ENCODE measurements around the gene IRF2BP2.

The IRF2BP2 gene

GRCh38 chr1:234609691-234610042 lies 311 bp downstream of the IRF2BP2 start:
- H3K27me3 ChIP-seq (replicated peaks in 2 of 5; ENCODE audit: control insufficient read depth in 4 of 5, insufficient read depth in 5 of 5, low read length in 4 of 5): no peaks in the 10 kb centered on the region
- H3K4me1 ChIP-seq (ENCODE audit: control extremely low read depth in 1 of 4, control insufficient read depth in 4 of 4, insufficient read depth in 4 of 4, low read length in 3 of 4): peaks cover 40 to 74% (median 58%) of the 10 kb centered on the region in 4 experiments
- no peak for DNase-seq
- H3K36me3 ChIP-seq (ENCODE audit: control insufficient read depth in 4 of 4, insufficient read depth in 4 of 4, low read length in 3 of 4): peaks cover 2 to 40% (median 33%) of the 10 kb centered on the region in 4 experiments
- 0% methylated on average over 24 of the region's 67 CpGs for WGBS (ENCODE audit: insufficient coverage)
- no peaks in the 10 kb centered on the region for H3K9me3 ChIP-seq (ENCODE audit: control extremely low read depth in 1 of 5, control insufficient read depth in 4 of 5, insufficient read depth in 2 of 5, low read depth in 1 of 5, low read length in 4 of 5)
- POLR2A ChIA-PET: interaction anchor here (0.6 to 6.4 kb wide), 10 partner anchors 9 to 474 kb away, joined by 4 to 117 read pairs (median 6); no protein-coding TSS in a partner anchor
- H3K27ac ChIP-seq (ENCODE audit: insufficient read depth in 1 of 2, low read depth in 1 of 2, low read length in 2 of 2, poor library complexity in 1 of 2, severe bottlenecking in 2 of 2): peak overlapping the region; percentile 91 to 94
- peak overlapping the region; percentile 39 to 99 (median 81) for H3K4me3 ChIP-seq (ENCODE audit: control insufficient read depth in 1 of 7, extremely low read depth in 1 of 7, insufficient read depth in 4 of 7, low read depth in 2 of 7, low read length in 6 of 7)
- CTCF ChIA-PET: interaction anchor here (4.3 to 5.1 kb wide), 2 partner anchors 115 to 474 kb away, joined by 21 to 30 read pairs; no protein-coding TSS in a partner anchor

GRCh38 chr1:234608911-234609690 lies 877 bp downstream of the IRF2BP2 start:
- H3K4me1 ChIP-seq (ENCODE audit: control extremely low read depth in 1 of 4, control insufficient read depth in 4 of 4, insufficient read depth in 4 of 4, low read length in 3 of 4): peaks cover 42 to 76% (median 58%) of the 10 kb centered on the region in 4 experiments
- 0% methylated on average over 87 of the region's 121 CpGs for WGBS (ENCODE audit: insufficient coverage)
- peaks cover 2 to 45% (median 35%) of the 10 kb centered on the region in 4 experiments for H3K36me3 ChIP-seq (ENCODE audit: control insufficient read depth in 4 of 4, insufficient read depth in 4 of 4, low read length in 3 of 4)
- peak overlapping the region; percentile 87 to 94 for H3K27ac ChIP-seq (ENCODE audit: insufficient read depth in 1 of 2, low read depth in 1 of 2, low read length in 2 of 2, poor library complexity in 1 of 2, severe bottlenecking in 2 of 2)
- ChIA-PET CTCF (interaction anchor here (0.5 to 5.1 kb wide), 4 partner anchors 115 to 475 kb away, joined by 3 to 30 read pairs (median 12); no protein-coding TSS in a partner anchor), POLR2A (interaction anchor here (0.6 to 6.4 kb wide), 12 partner anchors 8 to 475 kb away, joined by 3 to 117 read pairs (median 6); no protein-coding TSS in a partner anchor)
- peak in 2 of 3 donors; percentile 67 to 74 for DNase-seq
- H3K4me3 ChIP-seq (ENCODE audit: control insufficient read depth in 1 of 7, extremely low read depth in 1 of 7, insufficient read depth in 4 of 7, low read depth in 2 of 7, low read length in 6 of 7): peak overlapping the region; percentile 83 to 99 (median 91)
- no peaks in the 10 kb centered on the region for H3K9me3 ChIP-seq (ENCODE audit: control extremely low read depth in 1 of 5, control insufficient read depth in 4 of 5, insufficient read depth in 2 of 5, low read depth in 1 of 5, low read length in 4 of 5)
- no peaks in the 10 kb centered on the region for H3K27me3 ChIP-seq (replicated peaks in 2 of 5; ENCODE audit: control insufficient read depth in 4 of 5, insufficient read depth in 5 of 5, low read length in 4 of 5)

- peaks cover 40 to 76% (median 57%) of the 10 kb centered on the region in 4 experiments for H3K4me1 ChIP-seq (ENCODE audit: control extremely low read depth in 1 of 4, control insufficient read depth in 4 of 4, insufficient read depth in 4 of 4, low read length in 3 of 4)
- peaks cover 2 to 49% (median 38%) of the 10 kb centered on the region in 4 experiments for H3K36me3 ChIP-seq (ENCODE audit: control insufficient read depth in 4 of 4, insufficient read depth in 4 of 4, low read length in 3 of 4)
Measured at GRCh38 chr1:234608025-234608910, 1.7 kb downstream of the IRF2BP2 start.

GRCh38 chr1:234607109-234608024 lies 2.6 kb downstream of the IRF2BP2 start:
- Histone ChIP-seq H3K27me3 (replicated peaks in 2 of 5; ENCODE audit: control insufficient read depth in 4 of 5, insufficient read depth in 5 of 5, low read length in 4 of 5) (no peaks in the 10 kb centered on the region), H3K4me3 (ENCODE audit: control insufficient read depth in 1 of 7, extremely low read depth in 1 of 7, insufficient read depth in 4 of 7, low read depth in 2 of 7, low read length in 6 of 7) (peak overlapping the region; percentile 59 to 99 (median 87)), H3K9me3 (ENCODE audit: control extremely low read depth in 1 of 5, control insufficient read depth in 4 of 5, insufficient read depth in 2 of 5, low read depth in 1 of 5, low read length in 4 of 5) (no peaks in the 10 kb centered on the region), H3K36me3 (ENCODE audit: control insufficient read depth in 4 of 4, insufficient read depth in 4 of 4, low read length in 3 of 4) (peaks cover 2 to 54% (median 40%) of the 10 kb centered on the region in 4 experiments), H3K27ac (ENCODE audit: insufficient read depth in 1 of 2, low read depth in 1 of 2, low read length in 2 of 2, poor library complexity in 1 of 2, severe bottlenecking in 2 of 2) (peak overlapping the region; percentile 87 to 94), H3K4me1 (ENCODE audit: control extremely low read depth in 1 of 4, control insufficient read depth in 4 of 4, insufficient read depth in 4 of 4, low read length in 3 of 4) (peaks cover 44 to 76% (median 57%) of the 10 kb centered on the region in 4 experiments)
- ChIA-PET POLR2A (interaction anchor here (1.2 to 1.3 kb wide), 2 partner anchors 117 to 318 kb away, joined by 3 read pairs; no protein-coding TSS in a partner anchor), CTCF (interaction anchor here (1.1 to 1.5 kb wide), 3 partner anchors 107 to 111 kb away, joined by 3 to 4 read pairs (median 3); no protein-coding TSS in a partner anchor)
- DNase-seq: peak in 2 of 3 donors; percentile 40 to 43
- 2% methylated on average over 17 of the region's 22 CpGs for WGBS (ENCODE audit: insufficient coverage)

More at GRCh38 chr1:234608025-234608910, 1.7 kb downstream of the IRF2BP2 start:
- peak overlapping the region; percentile 87 to 94 for H3K27ac ChIP-seq (ENCODE audit: insufficient read depth in 1 of 2, low read depth in 1 of 2, low read length in 2 of 2, poor library complexity in 1 of 2, severe bottlenecking in 2 of 2)
- no peaks in the 10 kb centered on the region for H3K27me3 ChIP-seq (replicated peaks in 2 of 5; ENCODE audit: control insufficient read depth in 4 of 5, insufficient read depth in 5 of 5, low read length in 4 of 5)
- peak; percentile 86 to 95 (median 94) for DNase-seq
- peak overlapping the region; percentile 83 to 99 (median 91) for H3K4me3 ChIP-seq (ENCODE audit: control insufficient read depth in 1 of 7, extremely low read depth in 1 of 7, insufficient read depth in 4 of 7, low read depth in 2 of 7, low read length in 6 of 7)
- no peaks in the 10 kb centered on the region for H3K9me3 ChIP-seq (ENCODE audit: control extremely low read depth in 1 of 5, control insufficient read depth in 4 of 5, insufficient read depth in 2 of 5, low read depth in 1 of 5, low read length in 4 of 5)
- ChIA-PET CTCF (interaction anchor here (0.5 to 4.3 kb wide), 3 partner anchors 115 to 476 kb away, joined by 3 to 21 read pairs (median 3); no protein-coding TSS in a partner anchor), POLR2A (interaction anchor here (0.6 to 6.4 kb wide), 8 partner anchors 8 to 475 kb away, joined by 3 to 117 read pairs (median 6); no protein-coding TSS in a partner anchor)
- under 1% methylated on average over 63 of the region's 68 CpGs for WGBS (ENCODE audit: insufficient coverage)

GRCh38 chr1:234606784-234607108 lies 3.2 kb downstream of the IRF2BP2 start:
- no peak for DNase-seq
- CTCF ChIA-PET: interaction anchor here (1.1 to 1.5 kb wide), 3 partner anchors 106 to 111 kb away, joined by 3 to 4 read pairs (median 3); no protein-coding TSS in a partner anchor
- no CpG with 5 or more reads among the region's 4 CpGs for WGBS (ENCODE audit: insufficient coverage)
- POLR2A ChIA-PET: interaction anchor here (1.2 to 1.3 kb wide), 2 partner anchors 118 to 319 kb away, joined by 3 read pairs; no protein-coding TSS in a partner anchor
- peak overlapping the region in 6 of 7 experiments; percentile 83 to 99 (median 91) for H3K4me3 ChIP-seq (ENCODE audit: control insufficient read depth in 1 of 7, extremely low read depth in 1 of 7, insufficient read depth in 4 of 7, low read depth in 2 of 7, low read length in 6 of 7)
- H3K27ac ChIP-seq (ENCODE audit: insufficient read depth in 1 of 2, low read depth in 1 of 2, low read length in 2 of 2, poor library complexity in 1 of 2, severe bottlenecking in 2 of 2): peak overlapping the region; percentile 87 to 94
- H3K36me3 ChIP-seq (ENCODE audit: control insufficient read depth in 4 of 4, insufficient read depth in 4 of 4, low read length in 3 of 4): peaks cover 2 to 54% (median 41%) of the 10 kb centered on the region in 4 experiments
- peaks cover 40 to 76% (median 56%) of the 10 kb centered on the region in 4 experiments for H3K4me1 ChIP-seq (ENCODE audit: control extremely low read depth in 1 of 4, control insufficient read depth in 4 of 4, insufficient read depth in 4 of 4, low read length in 3 of 4)
- no peaks in the 10 kb centered on the region for H3K27me3 ChIP-seq (replicated peaks in 2 of 5; ENCODE audit: control insufficient read depth in 4 of 5, insufficient read depth in 5 of 5, low read length in 4 of 5)
- H3K9me3 ChIP-seq (ENCODE audit: control extremely low read depth in 1 of 5, control insufficient read depth in 4 of 5, insufficient read depth in 2 of 5, low read depth in 1 of 5, low read length in 4 of 5): no peaks in the 10 kb centered on the region

All from common myeloid progenitor, CD34-positive (primary cell).